ENCODE results near the gene PPP1R9A.

PPP1R9A gene

DNA sequence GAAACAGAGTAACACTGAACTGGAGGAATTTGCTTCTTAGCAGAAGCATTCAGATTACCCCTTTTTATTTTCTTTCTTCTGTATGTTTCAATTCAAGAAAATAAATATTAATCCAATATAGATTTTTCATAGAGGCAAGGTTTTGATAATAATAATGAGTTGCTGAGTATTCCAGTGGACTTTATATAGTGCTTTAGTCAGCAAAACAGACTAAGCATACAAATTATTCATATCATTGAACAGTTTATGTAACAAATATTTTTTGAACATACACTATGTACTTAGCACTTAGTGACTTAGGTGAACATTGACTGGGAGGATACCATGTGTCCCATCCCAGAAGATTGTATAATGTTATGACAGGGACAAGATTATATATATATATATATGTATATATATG is 32.0 kb downstream of the PPP1R9A start:
- no peaks in the 10 kb centered on the region for H3K4me1 ChIP-seq
- H2AFZ ChIP-seq: no peak overlapping the region
- H3K9me3 ChIP-seq (ENCODE audit: control insufficient read depth, low read length): no peaks in the 10 kb centered on the region
- H3K36me3 ChIP-seq (ENCODE audit: control insufficient read depth, insufficient read depth, low read length): no peaks in the 10 kb centered on the region
- no peaks in the 10 kb centered on the region for H3K79me2 ChIP-seq
- no peak overlapping the region for H3K4me2 ChIP-seq (ENCODE audit: low read length)
- H3K27me3 ChIP-seq (ENCODE audit: control insufficient read depth, insufficient read depth, low read length): no peaks in the 10 kb centered on the region
- no peak overlapping the region for H3K27ac ChIP-seq
- H3K4me3 ChIP-seq (ENCODE audit: low read depth, low read length): no peak overlapping the region
- H3K9ac ChIP-seq: no peak overlapping the region
- TF ChIP-seq, protein P1, sequence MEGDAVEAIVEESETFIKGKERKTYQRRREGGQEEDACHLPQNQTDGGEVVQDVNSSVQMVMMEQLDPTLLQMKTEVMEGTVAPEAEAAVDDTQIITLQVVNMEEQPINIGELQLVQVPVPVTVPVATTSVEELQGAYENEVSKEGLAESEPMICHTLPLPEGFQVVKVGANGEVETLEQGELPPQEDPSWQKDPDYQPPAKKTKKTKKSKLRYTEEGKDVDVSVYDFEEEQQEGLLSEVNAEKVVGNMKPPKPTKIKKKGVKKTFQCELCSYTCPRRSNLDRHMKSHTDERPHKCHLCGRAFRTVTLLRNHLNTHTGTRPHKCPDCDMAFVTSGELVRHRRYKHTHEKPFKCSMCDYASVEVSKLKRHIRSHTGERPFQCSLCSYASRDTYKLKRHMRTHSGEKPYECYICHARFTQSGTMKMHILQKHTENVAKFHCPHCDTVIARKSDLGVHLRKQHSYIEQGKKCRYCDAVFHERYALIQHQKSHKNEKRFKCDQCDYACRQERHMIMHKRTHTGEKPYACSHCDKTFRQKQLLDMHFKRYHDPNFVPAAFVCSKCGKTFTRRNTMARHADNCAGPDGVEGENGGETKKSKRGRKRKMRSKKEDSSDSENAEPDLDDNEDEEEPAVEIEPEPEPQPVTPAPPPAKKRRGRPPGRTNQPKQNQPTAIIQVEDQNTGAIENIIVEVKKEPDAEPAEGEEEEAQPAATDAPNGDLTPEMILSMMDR (IDR thresholded peaks at IDR 0.05): no peak

DNA sequence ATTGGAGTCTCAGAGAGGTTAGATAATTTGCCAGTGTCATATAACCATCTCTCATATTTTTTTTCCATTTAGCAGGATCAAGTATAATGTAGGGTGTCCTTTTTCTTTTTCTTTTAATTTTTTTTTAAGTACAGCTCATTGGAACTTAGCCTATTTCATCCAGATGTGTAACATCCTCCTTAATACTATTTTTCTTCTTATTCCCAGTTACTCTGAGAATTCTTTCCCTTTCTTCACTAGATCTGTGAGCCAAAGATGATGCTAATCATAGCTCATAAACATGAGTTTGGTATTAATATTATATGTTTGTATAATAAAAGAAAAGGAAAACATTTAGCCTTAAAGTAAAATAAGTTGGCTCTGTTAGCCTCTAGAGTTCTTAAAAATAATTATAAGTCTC is 32.8 kb downstream of the PPP1R9A start:
- no peak overlapping the region for H2AFZ ChIP-seq
- H3K9ac ChIP-seq: no peak overlapping the region
- no peaks in the 10 kb centered on the region for H3K9me3 ChIP-seq (ENCODE audit: control insufficient read depth, low read length)
- H3K36me3 ChIP-seq (ENCODE audit: control insufficient read depth, insufficient read depth, low read length): no peaks in the 10 kb centered on the region
- H3K4me2 ChIP-seq (ENCODE audit: low read length): no peak overlapping the region
- no peaks in the 10 kb centered on the region for H3K79me2 ChIP-seq
- H3K4me1 ChIP-seq: no peaks in the 10 kb centered on the region
- no peak overlapping the region for H3K27ac ChIP-seq
- no peaks in the 10 kb centered on the region for H3K27me3 ChIP-seq (ENCODE audit: control insufficient read depth, insufficient read depth, low read length)
- no peak overlapping the region for H3K4me3 ChIP-seq (ENCODE audit: low read depth, low read length)
- TF ChIP-seq, protein P1 (IDR thresholded peaks at IDR 0.05): no peak

DNA sequence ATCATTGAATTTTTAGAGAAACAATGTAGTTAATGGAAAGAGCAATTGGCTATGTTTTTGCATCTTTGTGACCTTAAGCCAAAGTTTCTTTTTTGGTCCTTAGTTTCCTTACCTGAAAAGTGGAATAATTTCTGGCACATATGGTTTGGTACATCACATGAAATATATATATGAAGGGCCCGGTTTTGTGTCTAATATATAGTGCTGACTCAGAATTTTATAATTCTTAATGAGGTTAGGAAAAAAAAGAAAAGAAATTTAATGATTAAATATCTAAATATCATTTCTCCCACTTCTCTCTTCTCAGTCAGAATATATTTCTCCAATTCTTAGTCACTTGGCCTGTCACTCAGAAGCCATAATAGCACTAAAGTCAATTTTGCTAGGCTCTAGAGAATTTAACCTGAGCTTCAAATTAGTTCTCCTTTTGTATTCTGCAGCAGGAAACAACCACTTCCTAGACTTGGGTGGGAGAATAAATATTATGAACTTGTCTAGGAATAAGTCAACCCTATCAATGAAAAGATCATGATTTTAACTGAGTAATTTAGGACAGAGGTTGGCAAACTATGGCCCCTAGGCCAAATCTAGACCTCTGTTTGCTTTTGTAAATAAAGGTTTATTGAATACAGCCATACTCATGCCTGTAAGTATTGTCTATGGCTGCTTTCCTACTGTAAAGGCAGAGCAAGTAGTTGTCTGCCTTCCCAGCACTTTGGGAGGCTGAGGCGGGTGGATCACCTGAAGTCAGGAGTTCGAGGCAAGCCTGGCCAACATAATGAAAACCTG is 34.6 kb downstream of the PPP1R9A start:
- no peak overlapping the region for H3K9ac ChIP-seq
- no peak overlapping the region for H3K4me2 ChIP-seq (ENCODE audit: low read length)
- H3K36me3 ChIP-seq (ENCODE audit: control insufficient read depth, insufficient read depth, low read length): no peaks in the 10 kb centered on the region
- H3K4me3 ChIP-seq (ENCODE audit: low read depth, low read length): no peak overlapping the region
- TF ChIP-seq, protein P1 (IDR thresholded peaks at IDR 0.05): no peak
- H3K4me1 ChIP-seq: no peaks in the 10 kb centered on the region
- H2AFZ ChIP-seq: no peak overlapping the region
- H3K79me2 ChIP-seq: no peaks in the 10 kb centered on the region
- H3K27ac ChIP-seq: no peak overlapping the region
- H3K27me3 ChIP-seq (ENCODE audit: control insufficient read depth, insufficient read depth, low read length): no peaks in the 10 kb centered on the region
- no peaks in the 10 kb centered on the region for H3K9me3 ChIP-seq (ENCODE audit: control insufficient read depth, low read length)

DNA sequence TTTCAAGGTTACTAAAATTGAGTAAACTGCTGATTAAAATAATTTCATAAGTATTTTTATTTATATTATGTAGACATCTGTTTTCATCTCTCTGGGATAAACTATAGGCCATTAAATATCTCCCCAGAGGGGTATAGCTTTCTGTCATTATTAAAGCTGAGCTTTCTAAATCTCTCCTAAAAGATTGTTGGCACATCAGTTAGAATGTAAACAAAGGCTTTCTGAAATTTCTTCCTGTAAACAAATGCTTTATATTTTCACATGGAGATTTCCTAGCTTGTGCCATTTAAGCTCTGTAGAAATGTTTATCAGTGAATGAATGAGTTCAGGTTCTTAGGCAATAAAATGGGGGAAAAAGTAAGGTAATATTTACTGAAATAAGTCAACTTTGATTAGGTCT is 35.7 kb downstream of the PPP1R9A start:
- H3K27ac ChIP-seq: no peak overlapping the region
- no peaks in the 10 kb centered on the region for H3K36me3 ChIP-seq (ENCODE audit: control insufficient read depth, insufficient read depth, low read length)
- H3K27me3 ChIP-seq (ENCODE audit: control insufficient read depth, insufficient read depth, low read length): no peaks in the 10 kb centered on the region
- no peak overlapping the region for H3K4me3 ChIP-seq (ENCODE audit: low read depth, low read length)
- TF ChIP-seq, protein P1 (IDR thresholded peaks at IDR 0.05): no peak
- H3K79me2 ChIP-seq: no peaks in the 10 kb centered on the region
- H3K9ac ChIP-seq: no peak overlapping the region
- H3K4me1 ChIP-seq: no peaks in the 10 kb centered on the region
- H2AFZ ChIP-seq: no peak overlapping the region
- H3K9me3 ChIP-seq (ENCODE audit: control insufficient read depth, low read length): no peaks in the 10 kb centered on the region
- H3K4me2 ChIP-seq (ENCODE audit: low read length): no peak overlapping the region

DNA sequence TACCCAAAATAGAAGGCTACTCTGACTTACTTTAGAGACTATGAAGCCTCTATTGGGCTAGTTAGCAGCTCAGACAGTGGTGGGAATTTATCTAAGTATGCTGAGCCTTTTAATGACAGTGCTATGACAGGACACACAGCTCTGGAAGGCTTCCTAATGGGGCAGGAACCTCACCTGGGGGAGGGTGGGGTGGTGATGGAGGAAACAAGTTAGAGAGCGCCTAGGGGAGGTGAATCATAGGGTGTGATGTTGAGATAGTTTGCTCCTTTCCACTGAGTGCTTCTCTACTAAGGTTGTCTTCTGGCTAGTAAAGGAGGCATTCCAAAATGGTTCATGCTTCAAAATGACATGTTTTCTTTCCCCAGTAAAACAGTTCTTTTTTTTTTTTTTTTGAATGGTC is 42.1 kb downstream of the PPP1R9A start:
- TF ChIP-seq, protein P1 (IDR thresholded peaks at IDR 0.05): no peak
- peaks cover 8% of the 10 kb centered on the region for H3K79me2 ChIP-seq
- no peaks in the 10 kb centered on the region for H3K36me3 ChIP-seq (ENCODE audit: control insufficient read depth, insufficient read depth, low read length)
- no peak overlapping the region for H3K27ac ChIP-seq
- H3K4me1 ChIP-seq: no peaks in the 10 kb centered on the region
- no peak overlapping the region for H3K4me3 ChIP-seq (ENCODE audit: low read depth, low read length)
- H3K9ac ChIP-seq: no peak overlapping the region
- no peaks in the 10 kb centered on the region for H3K9me3 ChIP-seq (ENCODE audit: control insufficient read depth, low read length)
- no peaks in the 10 kb centered on the region for H3K27me3 ChIP-seq (ENCODE audit: control insufficient read depth, insufficient read depth, low read length)
- no peak overlapping the region for H3K4me2 ChIP-seq (ENCODE audit: low read length)
- H2AFZ ChIP-seq: no peak overlapping the region

All from parathyroid adenoma (tissue), 2 donors.